HCT116 (cell line): ENCODE data around the gene PPRC1.

ENCODE experiments used
- CEBPB ChIP-seq: IDR thresholded peaks from 2 replicates; pipeline ENCODE4 v1.6.1; 2012; ENCODE audit warnings: low read depth
- CTCF ChIP-seq, 3 experiments: fragments of 200-600 bp in 1 of 3; sonication (generic) in 1 of 3; IDR thresholded peaks in 2 of 3; conservative IDR thresholded peaks in 1 of 3; 2 replicates each; pipeline ENCODE4 v1.5.1; 2012 to 2017; ENCODE audit warnings: low read depth in 2 of 3, low read length in 2 of 3, antibody characterized with exemption in 1 of 3, borderline replicate concordance in 1 of 3, control low read depth in 1 of 3, mild to moderate bottlenecking in 1 of 3, mixed read lengths in 1 of 3, mixed run types in 1 of 3, moderate library complexity in 1 of 3; ENCODE audit not compliant: insufficient read depth in 1 of 3
- EGR1 ChIP-seq: IDR thresholded peaks from 2 replicates; pipeline ENCODE4 v1.6.1; 2012; ENCODE audit warnings: low read depth
- ELF1 ChIP-seq: IDR thresholded peaks from 2 replicates; pipeline ENCODE4 v1.6.1; 2012; ENCODE audit warnings: low read depth, borderline replicate concordance
- EZH2 ChIP-seq: fragments of 200-600 bp; sonication (generic); IDR thresholded peaks from 2 replicates; pipeline ENCODE4 v1.6.1; 2017; ENCODE audit warnings: antibody characterized with exemption, mixed run types
- EZH2phosphoT487 ChIP-seq: fragments of 200-600 bp; IDR thresholded peaks from 2 replicates; pipeline ENCODE4 v1.6.1; 2018; ENCODE audit warnings: antibody characterized with exemption, borderline replicate concordance
- JUND ChIP-seq: IDR thresholded peaks from 2 replicates; pipeline ENCODE4 v1.6.1; 2012
- MAX ChIP-seq: IDR thresholded peaks from 2 replicates; pipeline ENCODE4 v1.6.1; 2012
- POLR2A ChIP-seq: IDR thresholded peaks from 2 replicates; pipeline ENCODE4 v1.7.0; 2011; ENCODE audit warnings: borderline replicate concordance; ENCODE audit not compliant: insufficient read depth, insufficient read length; ENCODE audit errors: extremely low read depth
- POLR2AphosphoS5 ChIP-seq: IDR thresholded peaks from 2 replicates; pipeline ENCODE4 v1.6.1; 2011; ENCODE audit warnings: mild to moderate bottlenecking, low read depth, low read length, moderate library complexity
- YY1 ChIP-seq: IDR thresholded peaks from 2 replicates; pipeline ENCODE4 v1.6.1; 2011; ENCODE audit warnings: low read length, low read depth, moderate library complexity, mild to moderate bottlenecking; ENCODE audit not compliant: insufficient replicate concordance; ENCODE audit errors: extremely low read depth
- ZFX ChIP-seq: fragments of 450-650 bp; IDR thresholded peaks from 2 replicates; pipeline ENCODE4 v1.6.1; 2017
- ZNF274 ChIP-seq: fragments of 200-500 bp; sonication (Bioruptor generic); IDR thresholded peaks from 2 replicates; pipeline ENCODE4 v1.6.1; 2014; ENCODE audit warnings: mild to moderate bottlenecking, low read depth, low read length, inconsistent platforms
- TF ChIP-seq, protein P1 (sequence below): IDR thresholded peaks from 2 replicates; pipeline ENCODE4 v1.6.1; 2012; ENCODE audit warnings: low read depth

DNA sequence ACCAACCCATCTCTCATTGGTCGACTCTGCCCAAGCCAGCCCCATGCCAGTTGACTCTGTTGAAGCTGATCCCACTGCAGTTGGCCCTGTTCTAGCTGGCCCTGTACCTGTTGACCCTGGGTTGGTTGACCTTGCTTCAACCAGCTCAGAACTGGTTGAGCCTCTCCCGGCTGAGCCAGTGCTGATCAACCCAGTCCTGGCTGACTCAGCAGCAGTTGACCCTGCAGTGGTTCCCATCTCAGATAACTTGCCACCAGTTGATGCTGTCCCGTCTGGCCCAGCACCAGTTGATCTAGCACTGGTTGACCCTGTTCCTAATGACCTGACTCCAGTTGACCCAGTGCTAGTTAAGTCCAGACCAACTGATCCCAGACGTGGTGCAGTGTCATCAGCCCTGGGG is 7.4 kb downstream of the PPRC1 start:
- no peak for TF ChIP-seq CEBPB
- TF ChIP-seq CTCF (IDR thresholded peaks at IDR 0.05 in 2 of 3, conservative IDR thresholded peaks at IDR 0.05 in 1 of 3; ENCODE audit: borderline replicate concordance in 1 of 3, insufficient read depth in 1 of 3, low read depth in 2 of 3, low read length in 2 of 3): no peak
- no peak for TF ChIP-seq POLR2A
- TF ChIP-seq JUND: no peak
- TF ChIP-seq, protein P1, sequence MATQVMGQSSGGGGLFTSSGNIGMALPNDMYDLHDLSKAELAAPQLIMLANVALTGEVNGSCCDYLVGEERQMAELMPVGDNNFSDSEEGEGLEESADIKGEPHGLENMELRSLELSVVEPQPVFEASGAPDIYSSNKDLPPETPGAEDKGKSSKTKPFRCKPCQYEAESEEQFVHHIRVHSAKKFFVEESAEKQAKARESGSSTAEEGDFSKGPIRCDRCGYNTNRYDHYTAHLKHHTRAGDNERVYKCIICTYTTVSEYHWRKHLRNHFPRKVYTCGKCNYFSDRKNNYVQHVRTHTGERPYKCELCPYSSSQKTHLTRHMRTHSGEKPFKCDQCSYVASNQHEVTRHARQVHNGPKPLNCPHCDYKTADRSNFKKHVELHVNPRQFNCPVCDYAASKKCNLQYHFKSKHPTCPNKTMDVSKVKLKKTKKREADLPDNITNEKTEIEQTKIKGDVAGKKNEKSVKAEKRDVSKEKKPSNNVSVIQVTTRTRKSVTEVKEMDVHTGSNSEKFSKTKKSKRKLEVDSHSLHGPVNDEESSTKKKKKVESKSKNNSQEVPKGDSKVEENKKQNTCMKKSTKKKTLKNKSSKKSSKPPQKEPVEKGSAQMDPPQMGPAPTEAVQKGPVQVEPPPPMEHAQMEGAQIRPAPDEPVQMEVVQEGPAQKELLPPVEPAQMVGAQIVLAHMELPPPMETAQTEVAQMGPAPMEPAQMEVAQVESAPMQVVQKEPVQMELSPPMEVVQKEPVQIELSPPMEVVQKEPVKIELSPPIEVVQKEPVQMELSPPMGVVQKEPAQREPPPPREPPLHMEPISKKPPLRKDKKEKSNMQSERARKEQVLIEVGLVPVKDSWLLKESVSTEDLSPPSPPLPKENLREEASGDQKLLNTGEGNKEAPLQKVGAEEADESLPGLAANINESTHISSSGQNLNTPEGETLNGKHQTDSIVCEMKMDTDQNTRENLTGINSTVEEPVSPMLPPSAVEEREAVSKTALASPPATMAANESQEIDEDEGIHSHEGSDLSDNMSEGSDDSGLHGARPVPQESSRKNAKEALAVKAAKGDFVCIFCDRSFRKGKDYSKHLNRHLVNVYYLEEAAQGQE: no peak
- no peak for TF ChIP-seq ZNF274
- TF ChIP-seq YY1: no peak
- no peak for TF ChIP-seq EZH2
- TF ChIP-seq POLR2AphosphoS5: no peak
- no peak for TF ChIP-seq EGR1
- no peak for TF ChIP-seq ZFX
- no peak for TF ChIP-seq ELF1
- TF ChIP-seq MAX: no peak
- no peak for TF ChIP-seq EZH2phosphoT487
